IPS DF 19.7 (cell line): ENCODE measurements around the gene COLEC12.
A peak's percentile ranks its signal among the peaks of the same experiment; 100 is the strongest.

Source experiments
- DNase-seq: peaks from one replicate; pipeline ENCODE4 v3.0.0-alpha.2; 2013; ENCODE audit warnings: low read depth, low spot score

The COLEC12 gene

GRCh38 chr18:446941-447560, 53.5 kb downstream of the COLEC12 start:
- no peak for DNase-seq

- DNase-seq: no peak
These were observed 55.4 kb downstream of the COLEC12 start for GRCh38 chr18:445055-445454.

GRCh38 chr18:438571-438970, 61.9 kb downstream of the COLEC12 start:
- no peak for DNase-seq

- no peak for DNase-seq
These were observed 64.6 kb downstream of the COLEC12 start for GRCh38 chr18:435940-436339.

DNA sequence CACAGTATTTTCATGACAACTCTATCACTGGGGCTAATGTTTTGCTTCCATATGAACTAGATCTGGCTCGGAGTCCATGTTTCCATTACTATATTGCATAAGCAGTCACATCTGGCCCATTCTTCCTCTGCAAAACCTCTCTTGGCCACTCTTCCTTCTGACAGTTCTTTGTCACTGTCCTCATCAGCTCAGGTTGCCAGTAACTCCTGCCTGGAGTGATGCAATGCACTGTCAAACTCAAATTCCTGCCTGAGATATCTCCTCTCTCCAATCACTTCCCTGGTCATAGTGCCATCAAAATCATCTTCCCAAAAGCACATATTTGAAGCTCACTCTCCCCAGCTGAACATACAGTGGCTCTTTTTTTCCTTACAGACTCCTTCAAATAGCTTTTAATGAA, 66.1 kb downstream of the COLEC12 start:
- DNase-seq: no peak

DNA sequence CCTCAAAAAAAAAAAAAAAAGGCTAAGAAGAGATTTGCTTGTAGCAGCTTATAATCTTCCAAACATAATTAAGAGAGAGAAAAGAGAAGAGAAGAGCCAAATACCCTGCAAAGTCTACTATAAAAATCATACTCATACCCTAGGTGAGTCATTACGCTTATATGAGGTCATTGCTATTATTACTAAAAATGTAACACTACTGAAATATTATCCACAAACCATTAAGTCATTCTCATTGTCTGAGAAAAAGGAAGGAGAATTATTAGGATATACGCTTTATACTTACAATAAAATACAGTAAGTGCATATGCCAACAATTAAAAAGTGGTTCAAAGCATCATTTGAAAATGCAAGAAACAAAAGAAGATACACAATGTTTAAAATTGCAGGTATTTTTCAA, 66.5 kb downstream of the COLEC12 start:
- no peak for DNase-seq

GRCh38 chr18:433298-433697, 67.2 kb downstream of the COLEC12 start:
- DNase-seq: no peak

GRCh38 chr18:432791-433190, 67.7 kb downstream of the COLEC12 start:
- no peak for DNase-seq

DNA sequence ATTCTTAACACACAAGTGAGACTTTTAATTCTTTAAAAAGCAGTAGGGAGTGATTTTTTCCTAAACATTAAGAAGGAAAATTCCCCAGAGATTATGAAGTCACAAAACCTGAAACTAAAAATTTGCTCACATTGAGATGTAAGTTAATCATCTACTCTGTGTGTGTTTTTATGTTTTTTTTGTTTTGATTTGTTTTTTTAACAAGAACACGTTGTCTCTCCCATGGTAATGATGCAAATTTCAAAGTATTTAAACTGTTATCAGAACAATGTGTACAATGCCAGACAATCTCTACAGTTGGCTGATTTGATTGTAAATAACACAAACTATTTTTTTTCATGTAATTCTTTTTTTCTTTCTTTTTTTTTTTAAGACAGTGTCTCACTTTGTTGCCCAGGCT, 71.5 kb downstream of the COLEC12 start:
- DNase-seq: no peak

- DNase-seq: no peak
These were observed 73.5 kb downstream of the COLEC12 start for GRCh38 chr18:427005-427404.

GRCh38 chr18:425106-425745, 75.3 kb downstream of the COLEC12 start:
- no peak for DNase-seq

DNA sequence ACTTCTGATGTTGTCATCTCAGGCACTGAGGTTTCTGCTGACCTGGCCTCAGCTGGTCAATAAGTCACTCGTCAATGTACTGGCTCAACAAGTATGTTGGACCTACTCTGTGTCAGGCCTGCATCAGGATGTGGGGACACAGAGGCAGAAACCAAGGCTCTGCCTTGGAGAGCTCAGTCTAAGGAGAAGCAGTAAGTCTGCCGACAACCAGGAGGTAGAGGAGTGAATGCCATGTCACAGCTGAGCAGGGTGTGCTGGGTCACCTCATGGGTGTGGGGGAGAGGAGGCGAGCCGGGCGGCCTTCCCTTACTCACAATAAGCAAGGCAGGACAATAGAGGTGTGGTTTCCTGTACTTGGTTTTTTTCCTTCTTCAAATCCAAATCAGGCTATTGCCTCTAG, 75.8 kb downstream of the COLEC12 start:
- DNase-seq: no peak

DNA sequence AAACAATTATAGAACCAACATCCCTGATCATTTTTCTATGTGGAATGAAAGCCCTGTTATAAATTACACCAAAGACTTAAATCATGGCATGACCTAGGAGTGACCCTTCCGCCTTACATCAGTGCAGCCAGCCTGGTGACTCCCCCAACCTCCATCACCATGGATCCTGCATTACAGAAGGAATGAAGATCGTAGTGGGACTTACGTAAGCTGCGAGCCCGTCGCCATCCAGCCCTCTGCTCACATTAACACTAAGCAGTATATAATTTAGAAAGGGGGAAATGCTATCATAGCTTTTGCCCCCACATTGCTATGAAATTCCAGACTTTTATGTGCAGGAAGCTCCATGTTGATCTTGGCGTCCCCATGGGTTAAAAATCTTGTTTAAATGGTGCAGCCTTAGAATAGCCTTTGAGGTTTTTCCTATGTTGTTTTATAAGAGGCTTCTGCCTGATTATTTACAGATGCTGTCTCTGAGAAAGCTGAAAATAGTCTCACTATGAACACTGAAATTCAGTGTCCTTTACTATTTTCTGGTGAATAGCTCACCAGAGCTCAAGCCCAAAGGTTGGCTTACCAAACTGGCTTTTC, 76.3 kb downstream of the COLEC12 start:
- no peak for DNase-seq

DNA sequence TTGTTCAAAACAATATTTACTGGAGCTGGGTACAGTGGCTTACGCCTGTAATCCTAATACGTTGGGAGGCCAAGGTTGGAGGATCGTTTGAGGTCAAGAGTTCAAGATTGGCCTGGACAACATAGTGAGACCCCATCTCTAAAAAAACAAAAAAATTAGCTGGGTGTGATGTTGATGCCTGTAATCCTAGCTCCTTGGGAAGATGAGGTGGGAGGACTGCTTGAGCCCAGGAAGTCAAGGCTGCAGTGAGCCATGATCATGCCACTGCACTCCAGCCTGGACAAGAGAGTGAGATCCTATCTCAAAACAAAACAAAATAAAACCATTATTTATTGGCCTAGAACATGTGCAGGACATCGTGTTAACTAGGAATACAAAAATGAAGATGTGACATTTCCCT, 77.5 kb downstream of the COLEC12 start:
- no peak for DNase-seq

DNA sequence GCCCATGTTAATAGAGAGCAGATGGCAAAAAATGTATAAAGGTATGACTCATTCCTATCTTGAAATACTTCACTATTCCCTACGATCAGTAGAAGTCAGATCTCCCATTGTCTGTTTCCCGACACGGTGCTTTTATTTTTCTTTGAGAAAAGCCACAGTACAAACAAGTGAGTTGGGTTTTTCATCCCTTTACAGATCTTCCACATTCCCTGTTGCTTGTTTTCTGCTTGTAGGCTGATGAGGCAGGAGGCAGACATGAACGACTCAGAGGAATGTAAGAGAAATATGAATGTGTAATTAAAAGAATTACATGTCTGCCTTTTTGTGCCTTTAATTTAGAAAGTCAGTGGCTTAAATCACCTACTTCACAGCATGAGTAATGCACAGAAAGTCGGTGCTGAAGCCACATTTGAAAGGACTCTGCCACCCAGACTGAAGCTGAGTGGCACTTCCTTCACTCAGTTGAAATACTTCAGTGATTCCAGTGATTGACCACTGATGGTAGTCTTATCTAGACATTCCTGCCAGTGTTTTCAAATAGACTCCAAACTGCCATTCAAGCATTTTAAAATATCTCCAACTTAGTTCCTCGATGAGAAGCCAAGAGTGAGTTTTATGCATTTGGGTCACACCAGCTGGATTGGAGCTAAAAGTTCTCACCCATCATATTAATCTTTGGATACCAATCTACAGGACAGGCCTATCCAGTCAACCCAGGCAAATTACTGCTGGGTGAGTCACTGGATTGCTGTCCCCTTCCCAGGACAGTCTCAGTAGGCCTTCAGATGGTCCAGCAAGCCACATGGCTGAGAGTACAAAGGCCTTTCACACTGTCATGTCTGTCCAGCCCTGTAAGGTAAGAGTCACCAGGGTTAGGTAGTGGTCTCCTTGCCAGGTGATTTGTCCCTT, 79.0 kb downstream of the COLEC12 start:
- no peak for DNase-seq

- DNase-seq: peak; percentile 47
These were observed 79.7 kb downstream of the COLEC12 start for GRCh38 chr18:420661-421246.

DNA sequence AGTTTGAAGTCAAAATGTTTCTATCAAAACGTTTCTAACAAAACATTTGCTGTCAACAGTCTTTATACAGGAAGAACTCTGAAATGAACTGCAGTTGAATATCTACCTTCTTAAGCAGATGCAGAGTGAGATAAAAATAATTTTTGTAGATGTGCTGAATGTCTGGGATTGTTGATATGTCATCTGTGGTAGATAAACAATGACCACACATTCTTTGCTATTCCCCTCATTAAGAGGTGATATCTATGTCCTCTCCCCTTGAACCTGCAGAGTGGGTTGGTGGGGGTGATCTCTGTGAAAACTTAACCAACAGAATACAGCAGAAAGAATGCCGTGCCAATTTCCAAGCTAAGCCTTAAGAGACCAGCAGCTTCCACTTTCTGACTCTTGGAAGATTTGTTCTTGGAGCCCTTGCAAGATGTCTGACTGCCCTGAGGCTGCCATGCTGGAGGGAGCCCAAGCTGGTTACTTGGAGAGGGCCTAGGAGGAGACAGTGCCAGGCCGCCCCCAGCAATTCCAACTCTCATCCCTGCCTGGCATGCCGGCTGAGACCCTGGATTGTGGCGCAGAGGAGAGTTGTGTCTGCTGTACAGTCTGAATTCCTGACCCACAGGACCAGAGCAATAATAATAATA, 80.8 kb downstream of the COLEC12 start:
- DNase-seq: no peak

GRCh38 chr18:417495-417894, 83.0 kb downstream of the COLEC12 start:
- no peak for DNase-seq

GRCh38 chr18:416930-417329, 83.6 kb downstream of the COLEC12 start:
- no peak for DNase-seq

GRCh38 chr18:415617-416612, 84.6 kb downstream of the COLEC12 start:
- DNase-seq: no peak
